IgD-negative memory B cell (primary cell): ENCODE data around the gene YARS1. TPM values are rescaled to one million over a fixed set of nuclear protein-coding genes. Genes with fewer than 3 reads are reported as not detected.

Experiments
- H3K27ac Mint-ChIP-seq, 3 donors: one replicate each; pipeline ENCODE4 v1.8.0; 2020 to 2022; ENCODE audit warnings: mild to moderate bottlenecking in 3 of 3, mixed read lengths in 3 of 3, moderate library complexity in 1 of 3
- H3K27me3 Mint-ChIP-seq: one replicate; pipeline ENCODE4 v1.8.0; 2021; ENCODE audit warnings: mixed read lengths
- H3K36me3 Mint-ChIP-seq: one replicate; pipeline ENCODE4 v1.8.0; 2020; ENCODE audit warnings: mild to moderate bottlenecking, mixed read lengths
- H3K4me1 Mint-ChIP-seq, 3 donors: one replicate each; pipeline ENCODE4 v1.8.0; 2020 to 2022; ENCODE audit warnings: mixed read lengths in 3 of 3, mild to moderate bottlenecking in 1 of 3
- H3K4me3 Mint-ChIP-seq, 4 donors: one replicate each; pipeline ENCODE4 v1.8.0; 2020 to 2022; ENCODE audit warnings: mild to moderate bottlenecking in 4 of 4, mixed read lengths in 4 of 4, moderate library complexity in 3 of 4
- H3K9me3 Mint-ChIP-seq, 3 donors: one replicate each; pipeline ENCODE4 v1.8.0; 2020 to 2021; ENCODE audit warnings: mixed read lengths in 3 of 3, mild to moderate bottlenecking in 1 of 3
- polyA plus RNA-seq: library from polyadenylated mRNA; unstranded; fragments of 300-500 nt; fragmentation: Illumina TruSeq; gene quantifications from one replicate; pipeline ENCODE4 v1.2.3, GENCODE V29; 2021

The YARS1 gene
- polyA plus RNA-seq, 1 donor from 2014 or later, result 41.8 TPM

DNA sequence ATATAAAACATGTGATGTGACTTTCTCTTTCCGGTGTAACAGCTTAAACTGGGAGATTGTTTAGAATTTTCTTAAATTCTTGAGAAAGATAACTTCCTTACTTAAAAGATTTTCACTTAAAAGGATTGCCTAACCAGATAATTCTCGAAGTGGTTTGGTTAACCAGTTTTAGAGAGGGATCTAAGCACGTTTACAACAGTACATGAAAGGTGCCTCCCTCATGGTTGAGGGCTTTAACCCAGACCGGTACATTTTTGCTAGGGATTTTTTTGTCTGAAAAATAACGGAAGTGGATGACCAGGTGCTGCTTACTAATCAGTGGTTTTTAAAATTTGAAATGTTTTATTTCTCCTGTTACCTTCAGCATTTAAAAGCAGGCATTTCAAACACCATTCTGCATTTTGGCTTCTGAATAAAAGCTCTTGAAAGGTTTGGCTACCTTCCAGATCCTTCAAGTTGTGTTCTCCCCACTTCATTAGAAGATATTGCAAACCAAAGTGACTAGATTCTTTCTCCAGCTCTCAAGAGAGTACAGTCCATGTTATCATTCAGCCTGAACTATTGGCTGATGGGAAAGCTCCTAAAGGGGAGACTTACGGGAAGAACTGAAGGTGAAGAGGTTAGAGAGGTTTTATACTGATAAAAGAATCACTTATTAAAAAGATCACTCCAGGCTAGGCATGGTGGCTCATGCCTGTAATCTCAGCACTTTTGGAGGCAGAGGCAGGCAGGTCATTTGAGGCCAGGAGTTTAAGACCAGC, 13.1 kb upstream of the YARS1 start:
- Mint-ChIP-seq H3K9me3 (no peaks in the 10 kb centered on the region), H3K4me1 (peaks cover 1 to 12% (median 5%) of the 10 kb centered on the region in 3 donors), H3K4me3 (no peak overlapping the region), H3K27me3 (no peaks in the 10 kb centered on the region), H3K36me3 (peaks cover 9% of the 10 kb centered on the region), H3K27ac (no peak overlapping the region)

DNA sequence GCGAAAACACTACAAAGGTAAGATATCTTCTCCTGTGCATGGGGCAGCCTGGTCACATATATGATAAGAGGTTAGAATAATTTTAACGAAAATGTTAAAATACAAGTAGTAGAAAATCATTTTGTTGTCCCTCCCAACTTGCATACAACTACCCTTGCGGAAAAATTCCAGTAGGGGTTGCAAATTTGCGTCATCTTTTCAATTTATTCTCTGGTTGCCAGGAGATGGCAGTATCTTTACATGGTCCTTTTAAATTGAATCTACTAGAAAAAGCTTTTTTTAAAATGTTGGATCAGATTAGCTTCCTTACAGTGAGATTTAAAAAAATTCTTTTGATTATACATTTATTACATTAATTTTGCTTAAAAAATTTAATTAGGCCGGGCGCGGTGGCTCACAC, 11.2 kb upstream of the YARS1 start:
- Mint-ChIP-seq H3K4me3 (no peak overlapping the region), H3K9me3 (no peaks in the 10 kb centered on the region), H3K27me3 (no peaks in the 10 kb centered on the region), H3K36me3 (peaks cover 7% of the 10 kb centered on the region), H3K27ac (no peak overlapping the region), H3K4me1 (peaks cover 1 to 17% (median 5%) of the 10 kb centered on the region in 3 donors)

DNA sequence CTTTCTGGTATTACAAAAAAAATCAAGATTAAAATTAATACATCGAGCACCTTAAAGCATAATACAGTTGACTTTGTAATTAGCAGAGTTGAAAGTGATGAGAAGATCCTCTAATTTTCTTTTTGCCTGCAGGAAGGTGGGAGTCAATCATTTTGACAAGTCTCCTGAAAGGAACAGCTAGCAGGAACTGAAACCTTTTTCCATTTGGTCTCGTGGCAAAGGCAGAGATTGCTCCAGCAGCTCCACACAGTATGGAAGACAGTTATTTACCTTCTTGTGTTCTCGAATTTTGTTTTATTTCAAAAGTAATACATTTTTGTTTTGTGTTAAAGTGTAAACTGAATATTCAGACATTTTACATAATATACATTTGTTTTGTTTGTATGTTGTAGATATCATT, 8.0 kb upstream of the YARS1 start:
- H3K27ac Mint-ChIP-seq, result no peak overlapping the region
- H3K4me3 Mint-ChIP-seq, result no peak overlapping the region
- H3K9me3 Mint-ChIP-seq, result no peaks in the 10 kb centered on the region
- peaks cover 6% of the 10 kb centered on the region for H3K36me3 Mint-ChIP-seq
- peaks cover 13 to 17% (median 14%) of the 10 kb centered on the region in 3 donors for H3K4me1 Mint-ChIP-seq
- H3K27me3 Mint-ChIP-seq, result no peaks in the 10 kb centered on the region

DNA sequence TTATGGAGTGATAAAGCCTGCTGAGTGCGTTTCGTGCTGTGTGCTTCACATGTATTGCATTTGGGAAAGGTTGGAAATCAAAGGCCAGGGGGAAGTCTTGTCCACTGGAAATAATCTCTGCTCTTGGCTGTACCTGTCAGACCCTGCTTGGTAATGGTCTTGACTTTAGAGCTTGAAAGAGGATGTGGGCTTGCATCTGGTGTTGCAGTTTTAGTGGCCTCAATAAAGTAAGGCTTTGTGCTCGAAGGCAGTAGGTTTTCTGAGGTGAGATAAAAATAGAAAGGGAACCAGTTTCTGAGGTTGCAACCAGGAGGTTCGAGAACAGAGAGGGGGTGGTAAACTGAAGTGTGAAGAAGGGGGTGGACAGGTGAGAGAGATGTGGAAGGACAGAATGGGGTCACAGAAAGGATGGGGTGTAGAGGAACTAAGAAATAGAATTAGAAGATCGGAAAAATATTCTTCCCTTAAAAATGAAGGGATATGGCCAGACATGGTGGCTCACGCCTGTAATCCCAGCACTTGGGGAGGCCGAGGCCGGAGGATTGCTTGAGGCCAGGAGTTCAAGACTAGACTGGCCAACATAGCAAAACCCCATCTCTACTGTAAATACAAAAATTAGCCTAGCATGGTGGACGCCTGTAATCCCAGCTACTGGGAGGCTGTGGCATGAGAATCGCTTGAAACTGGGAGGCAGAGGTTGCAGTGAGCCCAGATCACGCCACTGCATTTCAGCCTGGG, 1.8 kb upstream of the YARS1 start:
- Mint-ChIP-seq H3K27me3 (peaks cover 2% of the 10 kb centered on the region), H3K4me3 (peak overlapping the region; percentile 82 to 99 (median 96)), H3K4me1 (peaks cover 22 to 35% (median 33%) of the 10 kb centered on the region in 3 donors), H3K27ac (peak overlapping the region; percentile 67 to 93 (median 67)), H3K36me3 (peaks cover 4% of the 10 kb centered on the region), H3K9me3 (no peaks in the 10 kb centered on the region)

DNA sequence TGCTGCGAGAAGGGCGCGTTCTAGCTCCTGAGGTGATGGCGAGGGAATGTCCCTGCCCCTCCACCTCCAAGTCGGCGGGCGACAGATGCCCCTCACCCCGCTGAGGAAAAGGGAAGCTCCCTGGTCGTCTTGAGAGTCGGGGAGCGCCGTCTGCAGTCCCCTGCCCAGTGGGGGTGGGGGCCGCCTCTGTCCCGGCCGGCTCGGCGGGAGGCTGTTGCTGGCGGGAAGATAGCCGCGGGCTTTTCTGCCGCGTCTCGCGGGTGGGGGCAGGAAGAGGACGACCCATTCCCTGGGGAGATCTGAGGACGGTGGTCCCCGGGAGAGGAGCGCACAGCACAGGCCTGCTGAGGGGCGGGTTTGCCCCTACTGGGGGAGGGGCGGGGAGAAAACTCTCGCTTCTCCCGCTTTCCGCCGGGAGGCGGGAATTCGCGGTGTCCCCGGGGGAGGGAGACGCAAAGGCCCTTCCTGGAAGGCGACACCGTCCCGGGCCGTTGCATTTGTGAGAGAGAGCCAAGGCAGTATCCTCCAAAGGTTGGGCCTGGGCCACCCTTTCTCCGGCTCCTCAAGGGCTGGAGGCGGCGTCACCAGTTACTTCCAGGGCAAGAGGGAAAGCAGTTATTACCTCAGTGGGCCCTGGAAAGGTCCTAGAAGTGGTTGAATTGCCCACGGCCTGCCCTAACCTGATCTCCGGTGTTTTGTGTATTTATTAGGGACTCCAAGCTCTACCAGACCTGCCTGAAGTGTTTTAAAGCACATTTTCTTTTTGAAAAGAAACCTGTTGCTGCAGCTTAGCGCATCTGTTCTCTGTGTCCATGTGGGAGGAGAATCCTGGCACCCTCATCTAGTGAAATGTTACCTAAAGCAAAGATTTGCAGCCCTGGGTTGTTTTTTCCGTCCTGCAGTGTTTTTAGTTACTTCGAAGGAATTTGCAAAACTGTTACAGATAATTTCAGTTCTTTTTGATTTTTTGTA, 943 bp upstream of the YARS1 start:
- Mint-ChIP-seq H3K4me1 (peaks cover 29 to 41% (median 38%) of the 10 kb centered on the region in 3 donors), H3K9me3 (no peaks in the 10 kb centered on the region), H3K4me3 (peak overlapping the region; percentile 82 to 99 (median 96)), H3K27ac (peak overlapping the region; percentile 67 to 96 (median 93)), H3K36me3 (peaks cover 4% of the 10 kb centered on the region), H3K27me3 (peaks cover 2% of the 10 kb centered on the region)

DNA sequence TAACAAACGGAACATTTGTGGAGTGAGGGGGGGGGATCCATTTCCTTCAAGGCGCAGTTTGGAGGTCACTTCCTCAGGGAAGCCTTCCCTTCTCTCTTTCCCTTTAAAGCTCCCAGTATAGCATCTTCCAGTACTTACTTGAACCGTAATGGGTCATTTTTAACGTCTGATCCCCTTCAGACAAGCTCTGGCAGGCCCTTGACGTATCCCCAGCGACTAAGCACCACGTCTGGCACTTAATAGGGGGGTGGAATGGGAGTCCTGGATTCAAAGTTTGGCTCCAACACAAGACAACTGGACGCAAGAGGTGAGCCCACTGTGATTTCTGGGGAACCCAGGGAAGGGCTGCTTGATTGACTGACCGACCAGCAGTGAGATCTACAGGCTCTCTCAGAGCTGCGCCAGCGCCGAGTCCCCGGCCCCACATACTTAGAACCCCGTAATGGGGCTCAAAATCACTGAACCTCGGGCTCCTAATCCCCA, 441 bp downstream of the YARS1 start:
- peak overlapping the region; percentile 82 to 99 (median 96) for H3K4me3 Mint-ChIP-seq
- H3K4me1 Mint-ChIP-seq, result peaks cover 32 to 37% (median 34%) of the 10 kb centered on the region in 3 donors
- H3K36me3 Mint-ChIP-seq, result peaks cover 4% of the 10 kb centered on the region

DNA sequence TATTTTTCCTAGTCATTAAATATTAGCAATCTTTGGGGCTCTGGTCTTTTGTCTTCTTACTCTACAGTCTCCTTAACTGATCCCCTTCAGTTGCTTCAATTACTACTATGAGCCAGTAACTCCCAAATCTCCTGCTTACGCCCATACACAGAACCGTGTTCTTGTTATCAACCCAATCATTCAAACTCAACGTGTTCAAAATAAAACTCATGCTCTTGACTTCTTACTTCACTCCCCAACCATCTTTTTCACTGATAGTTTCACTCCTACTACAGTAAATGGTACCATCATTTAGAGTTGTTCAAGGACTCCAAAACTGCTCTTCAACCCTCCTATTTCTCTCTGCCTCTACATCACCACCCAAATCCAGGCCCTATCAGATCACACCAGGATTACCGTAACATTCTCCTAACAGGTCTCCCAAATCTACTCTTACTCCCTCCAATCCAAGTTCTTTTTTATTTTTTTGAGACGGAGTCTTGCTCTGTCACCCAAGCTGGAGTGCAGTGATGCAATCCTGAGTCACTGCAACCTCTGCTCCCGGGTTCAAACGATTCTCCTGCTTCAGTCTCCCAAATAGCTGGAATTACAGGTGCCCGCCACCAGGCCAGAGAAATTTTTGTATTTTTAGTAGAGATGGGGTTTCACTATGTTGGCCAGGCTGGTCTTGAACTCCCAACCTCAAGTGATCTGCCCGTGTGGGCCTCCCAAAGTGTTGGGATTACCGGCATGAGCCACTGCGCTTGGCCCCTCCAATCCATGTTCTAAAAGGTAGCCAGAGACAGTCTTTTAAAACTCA, 3.0 kb downstream of the YARS1 start:
- Mint-ChIP-seq H3K4me1 (peaks cover 26 to 33% (median 29%) of the 10 kb centered on the region in 3 donors), H3K4me3 (peak overlapping the region in 3 of 4 donors; percentile 37 to 84 (median 56)), H3K27me3 (no peaks in the 10 kb centered on the region), H3K9me3 (no peaks in the 10 kb centered on the region), H3K27ac (no peak overlapping the region), H3K36me3 (no peaks in the 10 kb centered on the region)

More for the DNA sequence above, 441 bp downstream of the YARS1 start:
- peaks cover 2% of the 10 kb centered on the region for H3K27me3 Mint-ChIP-seq
- no peaks in the 10 kb centered on the region for H3K9me3 Mint-ChIP-seq
- peak overlapping the region; percentile 67 to 96 (median 93) for H3K27ac Mint-ChIP-seq

DNA sequence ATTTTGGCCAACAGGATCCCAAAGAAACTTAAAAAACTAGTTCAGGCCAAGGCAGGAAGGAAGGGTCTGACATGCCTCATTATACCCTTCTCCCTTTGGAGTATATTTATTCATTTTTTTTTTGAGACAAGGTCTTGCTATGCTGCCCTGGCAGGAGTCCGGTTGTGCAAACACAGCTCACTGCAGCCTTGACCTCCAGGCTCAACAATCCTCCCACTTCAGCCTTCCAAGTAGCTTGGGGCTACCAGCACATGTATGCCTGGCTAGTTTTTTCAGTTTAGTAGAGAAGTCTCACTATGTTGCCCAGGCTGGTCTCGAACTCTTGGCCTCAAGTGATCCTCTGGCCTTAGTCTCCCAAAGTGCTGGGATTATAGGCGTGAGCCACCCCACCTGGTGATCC, 5.2 kb downstream of the YARS1 start:
- peaks cover 17 to 29% (median 23%) of the 10 kb centered on the region in 3 donors for H3K4me1 Mint-ChIP-seq
- peaks cover 2% of the 10 kb centered on the region for H3K36me3 Mint-ChIP-seq
- no peak overlapping the region for H3K27ac Mint-ChIP-seq
- H3K9me3 Mint-ChIP-seq, result no peaks in the 10 kb centered on the region
- H3K4me3 Mint-ChIP-seq, result peak overlapping the region in 1 of 4 donors; percentile 48
- no peaks in the 10 kb centered on the region for H3K27me3 Mint-ChIP-seq

DNA sequence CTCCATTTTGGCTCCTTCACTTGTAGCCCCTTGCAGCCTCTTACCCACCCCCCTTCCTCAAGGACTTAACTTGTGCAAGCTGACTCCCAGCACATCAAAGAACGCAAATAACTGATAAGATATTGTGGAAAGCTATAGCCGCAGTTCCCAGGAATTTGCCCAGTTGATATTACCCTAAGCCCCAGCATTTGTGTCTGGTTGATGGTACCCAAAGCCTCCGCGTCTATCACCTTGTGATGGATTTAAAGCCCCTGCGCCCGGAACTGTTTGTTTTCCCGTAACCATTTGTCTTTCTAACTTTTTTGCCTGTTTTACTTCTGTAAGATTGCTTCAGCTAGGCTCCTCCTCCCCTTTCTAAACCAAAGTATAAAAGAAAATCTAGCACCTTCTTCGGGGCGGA, 5.9 kb downstream of the YARS1 start:
- H3K27ac Mint-ChIP-seq, result peak overlapping the region in 1 of 3 donors; percentile 6
- no peak overlapping the region for H3K4me3 Mint-ChIP-seq
- no peaks in the 10 kb centered on the region for H3K9me3 Mint-ChIP-seq
- H3K27me3 Mint-ChIP-seq, result no peaks in the 10 kb centered on the region
- H3K36me3 Mint-ChIP-seq, result peaks cover 3% of the 10 kb centered on the region
- peaks cover 15 to 24% (median 20%) of the 10 kb centered on the region in 3 donors for H3K4me1 Mint-ChIP-seq

DNA sequence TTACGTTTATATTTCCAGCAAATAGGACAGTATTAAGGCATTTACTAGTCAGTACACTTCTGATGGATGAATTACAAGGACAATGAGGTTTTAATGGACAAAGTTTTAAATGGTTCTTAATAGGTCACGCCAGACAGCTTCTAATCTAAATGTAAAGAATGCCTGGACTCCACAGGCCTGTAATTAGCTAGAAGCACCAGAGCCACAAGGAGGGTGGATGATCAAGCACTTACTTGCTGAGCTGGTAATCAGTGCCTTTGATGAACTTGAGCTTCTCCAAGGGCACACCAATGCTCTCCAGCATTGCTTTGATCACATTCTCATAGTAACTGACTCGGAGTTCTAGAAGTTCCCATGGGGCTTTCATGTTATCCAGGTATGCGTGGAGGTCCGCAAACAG, 6.8 kb downstream of the YARS1 start:
- peaks cover 7% of the 10 kb centered on the region for H3K36me3 Mint-ChIP-seq
- H3K4me1 Mint-ChIP-seq, result peaks cover 12 to 24% (median 16%) of the 10 kb centered on the region in 3 donors
- H3K27me3 Mint-ChIP-seq, result no peaks in the 10 kb centered on the region
- peak overlapping the region in 1 of 4 donors; percentile 29 for H3K4me3 Mint-ChIP-seq
- peak overlapping the region in 1 of 3 donors; percentile 6 for H3K27ac Mint-ChIP-seq
- H3K9me3 Mint-ChIP-seq, result no peaks in the 10 kb centered on the region

DNA sequence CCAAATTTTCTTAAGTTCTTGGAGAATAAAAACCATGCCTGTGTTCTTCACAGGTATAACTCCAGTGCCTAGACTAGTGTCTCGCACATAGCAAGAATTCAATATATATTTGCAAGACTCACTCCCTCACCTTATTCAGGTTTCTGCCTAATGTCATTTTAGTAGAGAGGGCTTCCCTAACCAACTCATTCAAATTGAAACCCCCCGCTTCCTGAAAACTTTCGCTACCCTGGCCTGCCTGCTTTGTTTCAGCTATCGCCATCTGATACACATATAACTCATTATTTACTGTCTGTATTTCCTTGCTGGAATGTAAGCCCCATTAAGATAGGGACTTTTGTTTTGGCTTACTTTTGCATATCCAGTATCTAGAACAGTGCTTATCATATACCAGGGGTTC, 8.6 kb downstream of the YARS1 start:
- Mint-ChIP-seq H3K9me3 (no peaks in the 10 kb centered on the region), H3K27ac (peak overlapping the region in 1 of 3 donors; percentile 34), H3K4me1 (peaks cover 5 to 17% (median 6%) of the 10 kb centered on the region in 3 donors), H3K4me3 (no peak overlapping the region), H3K27me3 (no peaks in the 10 kb centered on the region), H3K36me3 (peaks cover 8% of the 10 kb centered on the region)

DNA sequence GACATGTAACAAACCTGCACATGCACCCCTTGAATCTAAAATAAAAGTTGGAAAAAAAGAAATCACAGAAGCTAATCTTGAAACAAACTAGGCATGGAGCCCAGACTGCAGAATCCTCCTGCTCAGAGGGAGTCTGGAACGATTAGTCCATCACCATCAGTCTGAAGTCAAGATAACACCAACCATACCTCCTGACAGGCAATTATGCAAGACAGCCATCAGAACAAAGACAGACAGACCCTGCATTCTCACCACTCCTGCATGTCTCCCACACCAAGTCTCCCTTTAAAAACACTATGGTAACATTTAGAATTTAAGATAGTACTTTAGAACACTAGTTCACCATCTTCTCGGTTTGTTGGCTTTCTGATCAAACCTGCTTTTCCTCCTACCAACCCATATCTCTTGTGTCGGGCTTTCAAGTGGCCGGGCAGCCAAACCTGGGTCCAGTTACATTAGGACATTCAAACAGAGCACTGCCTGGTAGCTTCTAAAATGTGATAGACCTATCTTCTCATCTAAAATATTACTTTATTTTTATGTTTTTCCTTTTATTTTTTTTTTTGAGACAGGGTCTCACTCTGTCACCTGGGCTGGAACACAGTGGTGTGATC, 10.1 kb downstream of the YARS1 start:
- H3K27me3 Mint-ChIP-seq, result no peaks in the 10 kb centered on the region
- peaks cover 3 to 14% (median 3%) of the 10 kb centered on the region in 3 donors for H3K4me1 Mint-ChIP-seq
- no peaks in the 10 kb centered on the region for H3K9me3 Mint-ChIP-seq
- H3K36me3 Mint-ChIP-seq, result peaks cover 8% of the 10 kb centered on the region
- H3K27ac Mint-ChIP-seq, result peak overlapping the region in 1 of 3 donors; percentile 43
- no peak overlapping the region for H3K4me3 Mint-ChIP-seq

DNA sequence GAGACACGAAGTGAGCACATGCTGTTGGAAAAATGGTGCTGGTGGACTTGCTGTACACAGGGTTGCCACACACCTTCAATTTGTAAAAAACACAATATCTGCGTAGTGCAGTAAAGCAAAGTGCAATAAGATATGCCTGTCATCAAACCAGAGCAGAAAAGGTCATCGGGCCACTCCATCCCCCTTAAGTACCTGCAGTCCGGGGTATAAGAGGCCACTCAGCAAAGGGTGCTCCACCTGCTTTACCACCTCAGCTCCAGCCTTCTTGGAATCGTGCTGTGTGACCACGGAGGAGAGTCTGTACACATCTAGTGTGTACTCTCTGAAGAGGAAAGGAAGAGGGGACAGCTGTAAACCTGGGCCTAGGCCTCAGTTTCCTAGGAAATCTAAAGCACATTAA, 10.9 kb downstream of the YARS1 start:
- Mint-ChIP-seq H3K36me3 (peaks cover 8% of the 10 kb centered on the region), H3K27ac (peak overlapping the region in 1 of 3 donors; percentile 39), H3K4me3 (no peak overlapping the region), H3K27me3 (no peaks in the 10 kb centered on the region), H3K9me3 (no peaks in the 10 kb centered on the region), H3K4me1 (peaks cover 0 to 8% (median 3%) of the 10 kb centered on the region in 3 donors)
